Raji (cell line): ENCODE results near the gene EFCAB13.
A peak's percentile ranks its signal among the peaks of the same experiment; 100 is the strongest.

Experiments used
- POLR2A ChIP-seq: IDR thresholded peaks from 2 replicates; pipeline ENCODE4 v1.6.1; 2011; ENCODE audit warnings: low read depth, low read length, control low read depth; ENCODE audit not compliant: insufficient read depth

The EFCAB13 gene

DNA sequence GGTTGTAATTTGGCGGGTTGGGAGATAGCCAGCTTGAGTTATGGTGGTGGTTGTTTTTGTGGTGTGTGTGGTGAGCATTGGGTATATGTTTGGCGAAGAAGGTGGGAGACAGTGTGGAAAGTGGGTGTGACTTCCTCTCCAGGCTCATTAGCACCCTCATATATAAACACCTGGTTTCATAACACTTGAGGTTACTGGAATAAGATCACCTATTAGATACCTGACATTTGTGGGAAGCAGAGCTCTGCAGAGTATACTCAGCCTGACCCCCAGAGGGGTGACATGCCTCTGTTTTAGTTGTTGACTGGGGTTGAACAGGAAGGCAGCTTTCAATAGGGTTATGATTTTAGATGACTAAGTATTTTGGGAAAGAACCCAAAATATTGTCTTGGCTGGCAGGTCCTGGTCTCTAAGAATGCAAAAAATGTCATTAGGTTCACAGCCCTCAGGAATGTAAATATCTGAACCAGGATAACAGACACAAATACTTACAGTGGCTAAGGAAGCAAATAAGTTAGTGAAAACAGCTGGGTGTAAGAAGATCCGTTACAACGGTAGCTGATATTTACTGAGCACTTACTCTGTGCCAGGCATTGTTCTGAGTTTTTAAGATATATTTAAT, 18.3 kb upstream of the EFCAB13 start:
- TF ChIP-seq POLR2A = no peak

DNA sequence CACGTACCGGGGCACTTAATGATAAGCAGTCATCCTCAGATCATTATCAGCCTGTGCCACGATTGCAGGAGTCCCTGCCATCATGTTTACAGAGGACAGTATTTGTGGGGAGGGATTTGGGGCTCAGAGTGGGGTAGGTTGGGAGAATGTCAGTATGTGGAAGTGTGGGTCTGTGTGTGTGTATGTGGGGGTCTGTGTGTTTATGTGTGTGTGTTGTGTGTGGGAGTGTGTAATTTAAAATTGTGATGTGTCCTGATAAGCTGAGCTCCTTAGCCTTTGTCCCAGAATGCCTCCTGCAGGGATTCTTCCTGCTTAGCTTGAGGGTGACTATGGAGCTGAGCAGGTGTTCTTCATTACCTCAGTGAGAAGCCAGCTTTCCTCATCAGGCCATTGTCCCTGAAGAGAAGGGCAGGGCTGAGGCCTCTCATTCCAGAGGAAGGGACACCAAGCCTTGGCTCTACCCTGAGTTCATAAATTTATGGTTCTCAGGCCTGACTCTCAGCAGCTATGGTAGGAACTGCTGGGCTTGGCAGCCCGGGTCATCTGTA, 13.5 kb upstream of the EFCAB13 start:
- no peak for TF ChIP-seq POLR2A

DNA sequence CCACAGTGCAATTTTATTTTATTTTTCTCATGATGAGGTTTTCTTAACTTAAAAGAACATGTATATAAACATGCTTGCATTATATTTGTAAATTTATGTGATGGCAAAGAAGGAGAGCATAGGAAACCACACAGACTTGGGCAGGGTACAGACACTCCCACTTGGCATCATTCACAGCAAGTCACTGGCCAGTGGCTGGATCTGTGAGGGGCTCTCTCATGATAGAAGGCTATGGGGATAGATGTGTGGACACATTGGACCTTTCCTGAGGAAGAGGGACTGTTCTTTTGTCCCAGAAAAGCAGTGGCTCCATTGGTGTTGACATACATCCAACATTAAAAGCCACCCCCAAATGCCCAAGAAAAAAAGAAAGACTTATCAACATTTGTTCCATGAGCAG, 12.3 kb upstream of the EFCAB13 start:
- no peak for TF ChIP-seq POLR2A

DNA sequence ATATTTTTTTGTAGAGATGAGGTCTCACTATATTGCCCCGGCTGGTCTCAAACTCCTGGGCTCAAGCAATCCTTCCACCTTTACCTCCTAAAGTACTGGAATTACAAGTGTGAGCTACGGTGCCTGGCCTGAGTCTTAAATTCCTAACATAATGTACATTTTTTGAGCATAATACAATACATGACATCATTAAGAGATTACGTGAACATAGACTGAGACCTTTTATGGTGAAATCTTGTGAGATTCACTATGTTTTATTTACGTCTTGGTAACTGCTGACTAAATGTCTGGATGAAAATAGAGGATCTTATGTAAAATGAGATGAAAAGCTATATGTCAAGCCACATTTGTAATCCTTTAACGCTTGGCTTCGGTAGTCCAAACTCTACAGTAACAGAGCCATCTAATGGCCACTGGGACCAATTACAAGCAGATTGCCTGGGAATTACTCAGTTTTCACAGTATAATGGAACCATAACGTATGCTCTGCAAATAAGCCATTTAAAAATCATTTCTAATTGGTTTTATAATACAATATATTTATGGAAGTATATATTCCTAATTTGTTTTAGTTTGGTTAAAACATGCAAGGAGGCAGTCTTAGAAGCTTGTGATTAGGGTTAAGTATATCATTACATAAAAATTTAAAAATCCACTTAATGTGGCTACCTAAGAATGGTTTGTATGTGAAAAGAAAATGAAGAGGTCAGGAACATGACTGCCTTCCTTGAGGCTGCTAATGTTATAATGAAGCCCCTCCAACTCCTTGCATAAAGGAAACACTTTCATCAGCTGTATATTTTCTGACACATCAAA, 8.1 kb upstream of the EFCAB13 start:
- TF ChIP-seq POLR2A = no peak

DNA sequence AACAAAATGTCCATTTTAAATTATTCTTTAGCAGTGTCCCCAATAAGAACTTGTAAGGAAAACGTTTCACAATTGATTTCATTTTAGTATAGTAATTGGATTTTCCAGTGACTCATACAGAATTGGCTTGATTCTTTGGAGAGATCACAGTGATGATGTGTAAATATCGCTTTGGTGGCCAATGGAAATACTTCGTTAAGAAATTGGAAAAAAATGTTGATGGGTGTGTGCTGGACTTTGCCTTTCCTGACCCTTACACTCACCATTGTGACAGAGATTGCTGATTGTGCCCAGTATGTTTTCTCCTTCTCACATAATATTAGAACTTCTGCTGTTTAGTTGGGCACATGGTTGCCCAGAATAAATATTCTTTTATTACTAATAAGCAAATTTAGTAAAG, 7.4 kb upstream of the EFCAB13 start:
- TF ChIP-seq POLR2A = no peak

DNA sequence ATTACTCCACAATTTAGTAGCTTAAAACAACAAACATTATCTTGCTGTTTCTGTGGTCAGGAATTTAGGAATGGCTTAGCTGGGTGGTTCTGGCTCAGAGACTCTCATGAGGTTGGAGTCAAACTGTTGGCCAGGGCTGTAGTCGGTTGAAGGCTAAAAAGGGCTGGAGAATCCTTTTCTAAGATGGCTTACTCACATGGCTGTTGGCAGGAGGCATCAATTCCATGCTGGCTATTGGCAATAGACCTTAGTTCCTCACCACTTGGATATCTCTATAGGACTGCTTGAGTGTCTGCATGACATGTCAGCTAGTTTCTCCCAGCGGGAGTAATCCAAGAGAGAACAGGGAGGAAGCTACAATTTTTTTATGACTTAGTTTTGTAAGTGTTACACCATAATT, 6.6 kb upstream of the EFCAB13 start:
- no peak for TF ChIP-seq POLR2A

DNA sequence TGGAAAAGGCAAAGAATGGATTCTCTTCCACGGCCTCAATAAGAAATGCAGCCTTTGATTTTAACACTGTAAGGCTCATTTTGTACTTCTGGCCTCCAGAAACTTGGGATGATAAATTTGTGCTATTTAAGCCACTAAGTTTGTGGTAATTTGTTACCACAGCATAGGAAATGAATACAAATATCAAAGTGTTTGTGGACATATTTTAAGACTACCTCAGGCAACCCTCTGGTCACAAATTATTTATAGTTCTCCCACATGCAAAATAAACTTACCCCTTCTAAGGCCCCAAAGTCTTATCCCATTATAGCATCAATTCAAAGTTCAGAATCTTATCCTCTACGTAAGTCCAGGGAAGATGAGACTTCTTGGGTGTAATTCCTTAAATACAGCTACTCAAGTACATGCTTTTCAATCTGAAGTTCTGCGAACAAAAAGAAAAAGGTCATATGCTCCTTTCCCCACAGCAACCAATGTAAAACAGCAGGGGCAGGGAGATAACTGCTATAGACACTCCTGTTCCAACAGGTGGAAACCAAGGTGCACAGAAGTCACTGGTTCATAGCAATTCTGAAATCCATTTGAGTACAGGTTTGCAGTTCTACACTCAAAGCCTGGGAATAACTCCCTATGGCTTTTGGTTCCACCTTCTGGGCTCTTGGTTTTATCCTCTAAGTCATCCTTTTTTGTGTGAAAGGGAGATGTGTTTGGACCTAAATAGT, 5.4 kb upstream of the EFCAB13 start:
- no peak for TF ChIP-seq POLR2A

DNA sequence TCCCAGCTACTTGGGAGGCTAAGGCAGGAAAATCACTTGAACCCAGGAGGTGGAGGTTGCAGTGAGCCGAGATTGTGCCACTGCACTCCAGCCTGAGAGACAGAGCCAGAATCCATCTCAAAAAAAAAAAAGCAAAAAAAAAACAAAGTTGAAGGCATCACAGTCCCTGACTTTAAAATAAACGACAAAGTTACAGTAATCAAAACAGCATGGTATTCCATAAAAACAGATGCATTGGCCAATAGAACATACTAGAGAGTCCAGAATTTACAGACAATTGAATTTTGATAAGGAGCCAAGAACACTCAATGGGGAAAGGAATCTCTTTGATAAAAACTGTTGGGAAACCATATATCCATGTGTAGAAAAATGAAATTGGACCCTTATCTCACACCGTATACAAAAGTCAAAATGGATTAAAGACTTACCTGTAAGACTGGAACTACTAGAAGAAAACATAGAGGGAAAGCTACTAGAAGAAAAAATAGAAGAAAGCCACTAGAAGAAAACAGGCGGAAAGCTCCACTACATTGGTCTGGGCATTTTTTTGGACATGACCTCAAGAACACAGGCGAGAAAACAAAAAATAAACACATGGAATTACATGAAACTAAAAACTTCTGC, 2.8 kb upstream of the EFCAB13 start:
- no peak for TF ChIP-seq POLR2A

DNA sequence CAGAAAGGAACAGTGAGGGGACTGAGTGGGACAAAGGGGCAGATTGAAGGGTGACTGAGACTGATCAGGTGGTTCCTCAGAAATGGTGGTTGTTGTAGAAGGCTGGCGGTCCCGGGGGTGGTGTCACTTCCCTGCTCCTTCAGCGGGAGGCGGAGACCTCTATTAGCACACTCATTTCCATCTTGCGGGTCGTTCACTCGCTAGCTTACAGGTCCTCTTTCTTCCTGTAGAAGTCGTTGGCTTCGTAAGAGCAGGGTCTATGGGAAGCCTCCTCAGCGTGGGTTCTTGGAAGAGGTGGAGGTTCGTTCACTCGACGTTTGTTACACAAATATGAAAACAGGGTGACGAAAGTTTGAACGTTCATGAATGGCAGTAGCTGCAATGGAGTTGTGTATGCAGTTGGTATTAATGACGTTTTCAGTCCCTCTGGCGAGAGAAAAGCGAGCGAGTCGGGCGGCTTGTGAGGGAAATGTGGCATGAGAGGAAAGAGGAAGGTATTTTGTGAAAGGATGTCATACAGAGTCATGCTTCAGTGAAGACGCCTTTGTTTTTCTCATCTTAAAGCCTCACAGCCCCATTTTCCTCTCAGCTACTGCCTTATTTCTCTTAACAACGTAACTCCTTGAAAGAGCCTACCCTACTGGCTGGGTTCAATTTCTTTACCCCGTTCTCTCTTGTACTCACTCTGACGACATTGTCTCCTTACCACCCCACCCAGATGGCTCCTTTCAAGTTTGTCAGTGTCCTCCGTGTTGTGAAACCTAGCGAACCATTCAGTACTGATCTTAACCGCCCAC, 667 bp downstream of the EFCAB13 start:
- peak; percentile 46; the same call in 1 of the 2 replicates for TF ChIP-seq POLR2A

DNA sequence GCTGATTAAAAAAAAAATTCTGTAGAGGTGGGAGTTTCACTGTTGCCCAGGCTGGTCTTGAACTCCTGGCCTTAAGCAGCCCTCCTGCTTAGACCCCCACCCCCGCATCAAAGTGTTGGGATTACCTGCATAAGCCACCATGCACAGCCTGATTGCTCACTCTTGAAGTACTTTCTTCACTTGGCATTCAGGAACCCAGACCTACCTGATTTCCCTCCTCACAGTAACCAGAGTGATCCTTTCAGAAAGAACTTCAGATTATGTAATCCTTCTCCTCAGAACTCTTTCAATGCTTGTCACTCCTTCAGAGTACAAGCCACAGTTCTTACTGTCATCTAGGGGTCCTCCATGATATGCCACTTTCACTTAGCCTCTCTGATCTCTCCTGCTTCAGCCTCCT, 1.4 kb downstream of the EFCAB13 start:
- no peak for TF ChIP-seq POLR2A

DNA sequence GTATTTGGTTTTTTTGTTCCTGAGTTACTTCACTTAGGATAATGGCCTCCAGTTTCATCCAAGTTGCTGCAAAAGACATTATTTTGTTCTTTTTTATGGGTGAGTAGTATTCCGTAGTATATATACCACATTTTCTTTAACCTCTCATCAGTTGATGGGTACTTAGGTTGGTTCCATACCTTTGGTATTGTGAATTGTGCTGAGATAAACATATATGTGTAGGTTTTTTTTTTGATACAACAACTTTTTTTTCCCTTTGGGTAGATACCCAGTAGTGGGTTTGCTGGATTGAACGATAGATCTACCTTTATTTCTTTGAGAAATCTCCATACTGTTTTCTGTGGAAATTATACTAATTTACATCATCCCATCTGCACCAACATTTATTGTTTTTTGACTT, 6.8 kb downstream of the EFCAB13 start:
- no peak for TF ChIP-seq POLR2A

DNA sequence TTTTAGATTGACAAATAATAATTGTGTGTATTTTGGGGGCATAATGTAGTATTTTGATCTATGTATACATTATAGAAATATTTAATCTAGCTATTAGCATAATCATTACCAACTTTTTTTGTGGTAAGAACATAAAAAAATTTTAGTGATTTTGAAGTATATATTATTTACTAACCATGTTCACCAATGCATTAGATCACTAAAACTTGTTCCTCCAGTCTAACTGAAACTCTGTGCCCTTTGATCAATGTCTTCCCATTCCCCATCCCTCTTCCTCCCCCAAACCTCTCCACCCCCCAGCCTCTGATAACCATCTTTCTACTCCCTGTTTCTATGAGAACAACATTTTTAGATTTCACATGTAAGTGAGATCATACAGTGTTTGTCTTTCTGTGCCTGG, 8.5 kb downstream of the EFCAB13 start:
- TF ChIP-seq POLR2A = no peak

DNA sequence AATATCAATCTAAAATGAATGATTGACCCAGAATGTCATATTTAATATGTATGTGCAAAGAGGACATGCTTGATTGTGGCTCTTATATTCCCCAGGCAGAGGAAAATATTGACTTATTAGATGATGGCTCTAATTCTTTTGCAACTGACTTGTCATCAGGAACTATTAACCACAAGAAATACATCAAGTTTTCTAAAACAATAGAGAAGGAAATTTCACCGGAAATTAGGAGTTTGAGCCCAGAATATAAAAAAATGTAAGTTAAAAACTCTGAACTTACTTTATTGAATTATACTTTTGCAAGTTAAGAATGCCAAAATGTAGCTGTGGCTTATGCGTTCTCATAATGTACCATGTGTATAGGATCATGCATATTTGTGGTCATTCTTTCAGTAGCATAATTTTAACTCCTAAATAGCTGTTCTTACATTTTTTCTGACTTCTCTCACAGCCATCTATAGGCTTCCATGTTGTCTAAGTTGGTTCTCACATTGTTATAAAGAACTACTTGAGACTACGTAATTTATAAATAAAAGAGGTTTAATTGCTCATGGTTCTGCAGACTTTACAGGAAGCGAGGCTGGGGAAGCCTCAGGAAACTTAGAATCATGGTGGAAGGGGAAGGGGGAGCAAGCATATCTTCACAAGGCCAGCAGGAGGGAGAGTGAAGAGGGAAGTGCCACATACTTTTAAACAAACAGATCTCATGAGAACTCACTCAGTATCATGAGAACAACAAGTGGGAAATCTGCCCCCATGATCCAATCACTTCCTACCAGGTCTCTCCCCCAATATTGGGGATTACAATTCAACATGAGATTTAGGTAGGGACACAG, 11.6 kb downstream of the EFCAB13 start:
- no peak for TF ChIP-seq POLR2A

DNA sequence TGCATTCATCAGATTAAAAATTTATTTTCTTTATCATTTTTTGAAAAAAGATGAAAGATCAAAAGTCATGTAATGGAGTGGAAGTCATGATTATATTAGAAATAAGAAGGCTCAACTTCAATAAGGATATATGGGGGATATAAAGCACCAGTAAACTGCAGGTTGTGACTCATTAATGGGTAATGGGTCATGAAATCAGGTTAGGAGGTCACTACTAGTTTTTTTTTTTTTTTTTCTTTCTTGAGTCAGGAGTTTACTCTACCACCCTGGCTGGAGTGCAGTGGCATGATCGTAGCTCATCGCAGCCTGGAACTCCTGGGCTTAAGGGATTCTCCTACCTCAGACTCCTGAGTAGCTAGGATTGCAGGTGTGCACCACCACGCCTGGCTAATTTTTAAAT, 14.3 kb downstream of the EFCAB13 start:
- TF ChIP-seq POLR2A = no peak
